ENCODE measurements around the gene GET4.

DNA sequence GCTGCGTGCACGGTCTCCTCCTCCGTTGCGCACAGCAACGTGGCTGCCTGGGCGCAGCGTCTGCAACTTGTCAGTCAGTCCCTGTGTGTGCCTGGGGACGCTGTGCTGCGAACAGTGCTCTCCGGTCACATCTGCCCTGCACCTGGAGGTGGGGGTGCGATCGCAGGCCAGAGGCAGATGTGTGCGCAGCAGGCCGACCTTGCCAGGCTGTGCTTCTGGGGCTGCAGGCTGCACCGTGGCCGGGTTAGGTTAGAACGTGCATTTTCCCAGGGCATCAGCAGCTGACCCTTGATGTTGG is 8.2 kb upstream of the GET4 start:
- TF ChIP-seq SUZ12 (IDR thresholded peaks at IDR 0.05; ENCODE audit: extremely low read depth, insufficient read depth, insufficient read length) (no peak), YY1 (IDR thresholded peaks at IDR 0.05; ENCODE audit: insufficient read depth, insufficient read length) (no peak)
